ENCODE results near the gene ATL3. TPM values are rescaled to one million over a fixed set of nuclear protein-coding genes. Genes with fewer than 3 reads are reported as not detected.

Gene ATL3
- total RNA-seq, 5 donors from 2014 or later (not counting 1 experiment from before 2014, with no cell fraction given) = 27.4 to 43.7 (median 37.6) TPM

DNA sequence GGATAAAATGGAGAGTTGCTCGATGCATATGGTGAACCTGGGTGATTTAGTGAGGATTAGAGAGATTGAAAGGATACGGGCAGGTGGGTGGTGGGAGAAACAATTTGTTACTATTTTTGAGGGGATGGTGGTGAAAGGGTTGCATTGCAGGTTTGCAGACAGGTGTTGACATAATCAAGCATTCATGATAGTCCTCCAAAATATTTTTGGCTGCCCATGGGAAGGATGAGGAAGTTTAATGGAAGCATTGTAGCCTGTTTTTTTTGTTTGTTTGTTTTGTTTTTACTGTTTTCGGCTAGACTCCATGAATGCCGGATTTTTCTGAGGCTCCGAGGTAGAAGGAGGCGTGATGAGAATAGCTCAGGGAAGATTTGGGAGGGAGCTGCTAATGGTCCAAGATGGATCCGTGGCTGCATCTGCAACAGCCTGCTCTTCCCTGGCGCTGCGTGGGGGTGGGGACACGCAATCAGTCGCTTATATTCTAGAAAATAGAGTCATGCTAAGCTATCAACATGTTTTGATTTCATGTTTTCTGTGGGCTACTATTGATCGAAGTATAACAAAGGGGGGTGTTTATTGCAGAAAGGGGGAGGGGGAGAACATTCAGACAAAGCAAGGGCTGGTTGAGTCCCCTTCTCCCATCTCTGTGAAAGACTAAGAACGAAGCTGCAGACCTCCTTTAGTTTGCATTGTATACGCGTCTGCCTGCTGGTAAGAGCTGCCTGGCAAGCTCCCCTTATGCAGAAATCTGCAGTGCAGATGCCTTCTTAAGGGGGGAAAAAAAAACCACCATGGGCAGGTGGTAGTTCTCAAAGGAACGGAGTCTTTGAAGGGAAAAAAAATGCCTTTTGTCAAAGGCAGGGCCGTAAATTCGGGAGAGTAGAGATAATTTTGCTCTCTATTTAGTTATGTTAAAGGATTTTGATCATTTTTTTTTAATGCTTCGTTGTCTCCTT lies 11.2 kb upstream of the ATL3 start:
- Mint-ChIP-seq H3K9me3 (no peaks in the 10 kb centered on the region), H3K27me3 (no peaks in the 10 kb centered on the region), H3K36me3 (no peaks in the 10 kb centered on the region), H3K4me1 (peaks cover 30 to 37% (median 31%) of the 10 kb centered on the region in 3 donors), H3K27ac (peak overlapping the region; percentile 91), H3K4me3 (peak overlapping the region; percentile 86 to 88 (median 88))
- Histone ChIP-seq H3K27ac (ENCODE audit: low read length) (peak overlapping the region; percentile 74), H3K4me3 (ENCODE audit: control insufficient read depth in 1 of 2, extremely low read depth in 1 of 2, low read length in 1 of 2) (peak overlapping the region; percentile 82 to 89), H3K4me1 (ENCODE audit: control insufficient read depth in 1 of 2, extremely low read depth in 1 of 2, insufficient read depth in 2 of 2, low read length in 2 of 2) (peaks cover 18 to 20% of the 10 kb centered on the region in 2 experiments), H3K9me3 (no peaks in the 10 kb centered on the region), H3K36me3 (ENCODE audit: control insufficient read depth in 2 of 2, extremely low read depth in 1 of 2, insufficient read depth in 1 of 2, low read length in 1 of 2) (no peaks in the 10 kb centered on the region), H3K27me3 (replicated peaks in 1 of 2; ENCODE audit: control insufficient read depth in 2 of 2, extremely low read depth in 1 of 2, insufficient read depth in 2 of 2, low read length in 1 of 2) (no peaks in the 10 kb centered on the region)
- peak in 4 of 35 experiments; percentile 5 to 21 (median 16) for DNase-seq
- ATAC-seq (replicated peaks in 1 of 4) = peak in 2 of 4 experiments; percentile 20 to 28
- CTCF ChIA-PET = interaction anchor here (0.7 to 1.5 kb wide), 9 partner anchors 9 to 647 kb away, joined by 3 to 9 read pairs (median 3); no protein-coding TSS in a partner anchor
- WGBS (ENCODE audit: insufficient coverage) = 23% methylated on average over 14 of the region's 19 CpGs
- POLR2A ChIA-PET = interaction anchor here (0.5 to 0.6 kb wide), 4 partner anchors 15 to 172 kb away, joined by 3 to 11 read pairs (median 6); no protein-coding TSS in a partner anchor

DNA sequence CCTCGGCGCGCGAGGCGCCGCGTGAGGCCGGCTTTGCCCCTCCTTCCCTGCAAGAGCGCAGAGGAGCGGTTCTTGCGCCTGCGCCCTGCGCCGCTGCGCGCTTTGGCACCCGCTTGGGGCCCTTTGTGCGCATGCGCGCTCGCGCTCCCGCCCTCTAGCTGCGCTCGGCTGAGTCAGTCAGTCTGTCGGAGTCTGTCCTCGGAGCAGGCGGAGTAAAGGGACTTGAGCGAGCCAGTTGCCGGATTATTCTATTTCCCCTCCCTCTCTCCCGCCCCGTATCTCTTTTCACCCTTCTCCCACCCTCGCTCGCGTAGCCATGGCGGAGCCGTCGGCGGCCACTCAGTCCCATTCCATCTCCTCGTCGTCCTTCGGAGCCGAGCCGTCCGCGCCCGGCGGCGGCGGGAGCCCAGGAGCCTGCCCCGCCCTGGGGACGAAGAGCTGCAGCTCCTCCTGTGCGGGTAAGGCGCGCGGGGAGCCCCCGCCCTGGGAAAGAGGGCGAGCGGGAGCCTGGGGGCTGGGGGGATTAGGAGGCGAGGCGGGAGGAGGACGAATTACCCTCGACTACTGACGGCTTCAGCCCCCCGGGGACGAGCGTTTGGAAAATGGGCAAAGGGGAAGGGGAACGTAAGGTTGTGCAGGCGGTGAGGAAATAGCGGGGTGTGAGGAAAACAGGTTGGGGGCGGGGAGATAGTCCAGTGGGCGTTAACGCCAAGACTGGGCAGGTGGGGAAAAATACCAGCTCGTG lies 10.3 kb upstream of the ATL3 start, which contains the start of gene RTN3:
Gene RTN3, plus strand, starts transcription at position 180 of the 745 bp plus-strand sequence. Its CDS starts 137 bp downstream, at position 317.
- Mint-ChIP-seq H3K36me3 (no peaks in the 10 kb centered on the region), H3K9me3 (no peaks in the 10 kb centered on the region), H3K4me1 (peaks cover 25 to 28% (median 26%) of the 10 kb centered on the region in 3 donors), H3K4me3 (peak within 1 kb of the TSS; percentile 86 to 88 (median 88)), H3K27ac (peak within 1 kb of the TSS; percentile 91 to 92), H3K27me3 (no peaks in the 10 kb centered on the region)
- under 1% methylated on average over 71 of the region's 74 CpGs for WGBS (ENCODE audit: insufficient coverage)
- peak within 1 kb of the TSS; percentile 74 for H3K27ac ChIP-seq (ENCODE audit: low read length)
- peak; percentile 89 to 93 (median 92) for ATAC-seq (replicated peaks in 1 of 4)
- peaks cover 18 to 20% of the 10 kb centered on the region in 2 experiments for H3K4me1 ChIP-seq (ENCODE audit: control insufficient read depth in 1 of 2, extremely low read depth in 1 of 2, insufficient read depth in 2 of 2, low read length in 2 of 2)
- peak; percentile 95 to 100 (median 97) for DNase-seq
- no peaks in the 10 kb centered on the region for H3K9me3 ChIP-seq
- CTCF ChIA-PET = interaction anchor here in 1 of 2 donors (0.7 to 1.5 kb wide), 8 partner anchors 8 to 57 kb away, joined by 3 to 9 read pairs (median 3); partner anchors contain the start of gene ATL3
- H3K36me3 ChIP-seq (ENCODE audit: control insufficient read depth in 2 of 2, extremely low read depth in 1 of 2, insufficient read depth in 1 of 2, low read length in 1 of 2) = no peaks in the 10 kb centered on the region
- peak within 1 kb of the TSS; percentile 82 to 89 for H3K4me3 ChIP-seq (ENCODE audit: control insufficient read depth in 1 of 2, extremely low read depth in 1 of 2, low read length in 1 of 2)
- POLR2A ChIA-PET = interaction anchor here (0.5 to 0.6 kb wide), 2 partner anchors 1343 to 1712 kb away, joined by 3 to 5 read pairs; no protein-coding TSS in a partner anchor
- H3K27me3 ChIP-seq (replicated peaks in 1 of 2; ENCODE audit: control insufficient read depth in 2 of 2, extremely low read depth in 1 of 2, insufficient read depth in 2 of 2, low read length in 1 of 2) = no peaks in the 10 kb centered on the region

DNA sequence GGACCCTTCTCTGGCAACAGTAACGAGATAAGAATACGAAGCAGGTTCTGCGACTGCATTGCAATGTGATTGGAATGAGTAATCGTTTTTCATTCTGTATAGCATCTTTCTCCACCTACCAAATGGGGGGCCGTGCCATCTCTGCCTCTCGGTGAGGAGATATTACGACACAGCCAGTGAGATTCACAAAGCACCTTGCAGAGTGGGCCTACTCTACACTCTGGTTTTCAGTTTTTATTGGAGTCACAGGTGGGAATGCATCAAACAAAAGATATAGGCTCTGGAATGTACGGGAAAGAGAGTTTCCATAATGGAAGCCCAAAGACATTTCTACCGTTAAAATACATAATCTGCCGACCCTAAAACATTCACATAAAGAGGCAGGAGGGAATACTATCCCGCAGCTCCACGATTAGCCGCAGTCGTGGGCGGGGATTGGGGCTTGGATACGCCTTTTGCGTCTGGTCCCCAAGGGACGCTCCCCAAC lies 9.7 kb upstream of the ATL3 start:
- DNase-seq (no peak), ATAC-seq (replicated peaks in 1 of 4) (no peak)
- H3K27ac ChIP-seq (ENCODE audit: low read length) = peak overlapping the region; percentile 27

DNA sequence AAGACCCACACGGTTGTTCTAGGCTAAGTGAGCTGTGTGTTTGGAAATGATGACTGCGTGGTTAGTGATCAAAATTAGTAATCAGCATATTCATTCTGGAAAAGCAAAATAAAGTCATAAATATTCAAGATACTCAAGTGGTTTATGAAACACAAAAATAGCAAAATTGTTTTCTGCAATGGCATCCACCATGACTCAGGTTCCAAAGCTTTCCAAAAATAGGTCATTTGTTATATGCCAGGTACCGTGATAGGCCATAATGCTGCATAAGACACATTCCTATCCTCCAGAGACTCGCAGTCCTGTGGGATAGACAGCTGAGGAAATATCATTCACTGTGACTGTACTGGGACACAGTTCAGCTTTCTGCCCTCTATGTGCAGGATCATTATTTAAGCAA lies 2.4 kb upstream of the ATL3 start:
- DNase-seq (no peak), ATAC-seq (replicated peaks in 1 of 4) (no peak)
- Mint-ChIP-seq H3K4me3 (no peak overlapping the region), H3K27me3 (no peaks in the 10 kb centered on the region), H3K9me3 (no peaks in the 10 kb centered on the region), H3K4me1 (peaks cover 18 to 24% (median 18%) of the 10 kb centered on the region in 3 donors), H3K36me3 (no peaks in the 10 kb centered on the region), H3K27ac (no peak overlapping the region)
- Histone ChIP-seq H3K36me3 (ENCODE audit: control insufficient read depth in 2 of 2, extremely low read depth in 1 of 2, insufficient read depth in 1 of 2, low read length in 1 of 2) (no peaks in the 10 kb centered on the region), H3K27ac (ENCODE audit: low read length) (no peak overlapping the region), H3K9me3 (no peaks in the 10 kb centered on the region), H3K4me3 (ENCODE audit: control insufficient read depth in 1 of 2, extremely low read depth in 1 of 2, low read length in 1 of 2) (no peak overlapping the region), H3K4me1 (ENCODE audit: control insufficient read depth in 1 of 2, extremely low read depth in 1 of 2, insufficient read depth in 2 of 2, low read length in 2 of 2) (peaks cover 7 to 24% of the 10 kb centered on the region in 2 experiments), H3K27me3 (replicated peaks in 1 of 2; ENCODE audit: control insufficient read depth in 2 of 2, extremely low read depth in 1 of 2, insufficient read depth in 2 of 2, low read length in 1 of 2) (no peaks in the 10 kb centered on the region)
- WGBS (ENCODE audit: insufficient coverage) = no CpG with 5 or more reads among the region's 4 CpGs
- ChIA-PET CTCF (interaction anchor here in 1 of 2 donors (0.9 kb wide), 1 partner anchor 8 kb away, joined by 3 read pairs; the partner anchor contains the start of gene RTN3), POLR2A (no interaction called here)

More for the DNA sequence above, 9.7 kb upstream of the ATL3 start:
- CTCF ChIA-PET = interaction anchor here in 1 of 2 donors (0.7 to 1.5 kb wide), 5 partner anchors 8 to 57 kb away, joined by 3 to 9 read pairs (median 3); partner anchors contain the start of gene ATL3
- H3K4me3 Mint-ChIP-seq = peak overlapping the region; percentile 86 to 88 (median 88)
- no peaks in the 10 kb centered on the region for H3K36me3 Mint-ChIP-seq
- WGBS (ENCODE audit: insufficient coverage) = 14% methylated on average over 10 of the region's 18 CpGs
- H3K4me1 ChIP-seq (ENCODE audit: control insufficient read depth in 1 of 2, extremely low read depth in 1 of 2, insufficient read depth in 2 of 2, low read length in 2 of 2) = peaks cover 18 to 20% of the 10 kb centered on the region in 2 experiments
- no peaks in the 10 kb centered on the region for H3K9me3 Mint-ChIP-seq
- no peaks in the 10 kb centered on the region for H3K27me3 Mint-ChIP-seq
- no peaks in the 10 kb centered on the region for H3K9me3 ChIP-seq
- H3K4me1 Mint-ChIP-seq = peaks cover 25 to 28% (median 25%) of the 10 kb centered on the region in 3 donors
- H3K27me3 ChIP-seq (replicated peaks in 1 of 2; ENCODE audit: control insufficient read depth in 2 of 2, extremely low read depth in 1 of 2, insufficient read depth in 2 of 2, low read length in 1 of 2) = no peaks in the 10 kb centered on the region
- peak overlapping the region; percentile 82 to 89 for H3K4me3 ChIP-seq (ENCODE audit: control insufficient read depth in 1 of 2, extremely low read depth in 1 of 2, low read length in 1 of 2)
- POLR2A ChIA-PET = interaction anchor here in 1 of 2 donors (0.6 kb wide), 1 partner anchor 1712 kb away, joined by 3 read pairs; no protein-coding TSS in a partner anchor
- peak overlapping the region; percentile 91 to 92 for H3K27ac Mint-ChIP-seq
- H3K36me3 ChIP-seq (ENCODE audit: control insufficient read depth in 2 of 2, extremely low read depth in 1 of 2, insufficient read depth in 1 of 2, low read length in 1 of 2) = no peaks in the 10 kb centered on the region

DNA sequence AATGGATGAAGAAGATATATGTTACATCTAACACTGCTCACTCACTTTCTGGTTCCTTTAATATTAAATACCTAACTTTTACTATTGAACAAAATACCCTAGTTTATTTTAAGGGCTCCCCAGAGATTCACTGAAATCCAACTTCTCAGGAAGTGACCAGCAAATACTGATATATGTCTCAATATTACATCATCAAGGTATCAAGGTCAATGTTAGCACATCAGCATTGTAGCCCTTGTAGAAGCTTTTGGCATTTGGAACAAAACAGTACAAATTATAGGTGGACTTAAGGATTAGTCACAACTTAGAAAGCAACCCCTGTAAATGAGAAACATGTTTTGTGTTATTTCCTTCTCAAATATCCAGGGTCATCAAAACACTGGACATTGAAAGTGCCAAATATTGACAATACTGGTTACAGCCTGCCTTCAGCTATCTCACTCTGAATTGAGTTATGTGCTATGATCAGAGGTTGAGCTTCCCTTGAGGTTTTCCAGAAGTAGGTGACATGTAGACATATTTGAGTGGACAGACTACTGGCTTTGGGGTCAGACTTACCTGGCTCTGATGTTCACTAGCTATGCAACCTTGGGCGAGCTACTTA lies 1.9 kb upstream of the ATL3 start:
- Mint-ChIP-seq H3K27me3 (no peaks in the 10 kb centered on the region), H3K9me3 (no peaks in the 10 kb centered on the region), H3K27ac (no peak overlapping the region), H3K36me3 (no peaks in the 10 kb centered on the region), H3K4me1 (peaks cover 23 to 29% (median 23%) of the 10 kb centered on the region in 3 donors), H3K4me3 (peak overlapping the region; percentile 44 to 78 (median 45))
- no peak overlapping the region for H3K4me3 ChIP-seq (ENCODE audit: control insufficient read depth in 1 of 2, extremely low read depth in 1 of 2, low read length in 1 of 2)
- WGBS (ENCODE audit: insufficient coverage) = no CpG with 5 or more reads among the region's 1 CpG
- H3K4me1 ChIP-seq (ENCODE audit: control insufficient read depth in 1 of 2, extremely low read depth in 1 of 2, insufficient read depth in 2 of 2, low read length in 2 of 2) = peaks cover 8 to 24% of the 10 kb centered on the region in 2 experiments
- ChIA-PET CTCF (interaction anchor here in 1 of 2 donors (0.9 kb wide), 1 partner anchor 8 kb away, joined by 3 read pairs; the partner anchor contains the start of gene RTN3), POLR2A (no interaction called here)
- ATAC-seq (replicated peaks in 1 of 4) (no peak), DNase-seq (no peak)
- H3K27ac ChIP-seq (ENCODE audit: low read length) = no peak overlapping the region
- H3K9me3 ChIP-seq = no peaks in the 10 kb centered on the region
- no peaks in the 10 kb centered on the region for H3K27me3 ChIP-seq (replicated peaks in 1 of 2; ENCODE audit: control insufficient read depth in 2 of 2, extremely low read depth in 1 of 2, insufficient read depth in 2 of 2, low read length in 1 of 2)
- H3K36me3 ChIP-seq (ENCODE audit: control insufficient read depth in 2 of 2, extremely low read depth in 1 of 2, insufficient read depth in 1 of 2, low read length in 1 of 2) = no peaks in the 10 kb centered on the region
